Activated CD4-positive, alpha-beta T cell treated with anti-CD3 and anti-CD28 coated beads, Interleukin-2, amount 50 U/mL, for 16 hours (primary cell): ENCODE measurements around the gene GLIS2.

Source experiments
- DNase-seq: peaks from one replicate; pipeline ENCODE4 v3.0.0-alpha.2; 2020

The GLIS2 gene

DNA sequence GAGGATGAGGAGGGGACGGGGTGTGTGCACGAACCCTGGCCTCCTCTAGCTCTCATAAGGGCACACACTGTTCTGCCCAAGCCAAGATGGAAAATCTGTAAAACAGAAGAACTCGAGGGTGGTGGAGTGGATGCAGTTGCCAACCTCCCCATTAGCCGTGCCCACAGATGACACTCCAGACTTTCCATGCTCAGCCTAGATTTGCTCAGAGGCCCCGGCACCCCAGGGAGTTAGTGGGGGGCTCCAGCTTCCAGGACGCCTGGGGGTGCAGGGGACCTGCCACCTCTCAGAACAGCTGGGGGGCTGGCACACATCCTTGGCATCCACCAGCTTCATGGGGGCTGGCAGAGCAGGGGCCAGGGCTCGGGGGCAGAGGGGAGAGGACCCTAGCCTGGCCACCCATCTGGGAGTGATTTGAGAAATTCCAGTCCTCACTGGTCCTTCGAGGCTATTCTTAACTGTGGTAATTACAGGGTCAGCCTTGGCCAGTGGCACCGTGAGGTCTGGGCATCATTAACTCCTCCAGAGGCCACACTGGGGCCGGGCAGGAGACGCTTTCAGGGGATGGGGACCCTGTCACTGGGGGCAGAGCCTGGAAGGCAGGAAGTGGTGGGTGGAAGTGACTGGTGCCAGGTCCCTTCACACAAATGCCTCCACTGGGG, 70.1 kb downstream of the GLIS2 start:
- no peak for DNase-seq

DNA sequence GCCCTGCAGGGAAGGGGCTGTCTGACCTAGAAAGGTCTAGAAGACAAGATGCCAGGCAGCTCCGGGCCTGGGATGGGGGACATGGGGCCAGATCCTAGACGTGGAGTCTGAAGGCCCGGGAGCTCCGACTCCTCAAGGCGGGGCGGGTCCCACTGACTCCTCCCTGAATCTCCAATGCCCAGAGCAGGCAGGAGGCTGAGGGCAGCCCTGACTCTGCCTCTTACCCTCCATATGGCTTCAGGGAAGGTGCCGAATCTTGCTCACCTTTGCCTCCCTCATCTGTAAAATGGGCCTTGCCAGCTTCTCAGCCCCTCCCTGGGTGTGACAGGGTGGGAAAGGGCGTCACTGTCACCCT, 70.6 kb downstream of the GLIS2 start:
- no peak for DNase-seq

DNA sequence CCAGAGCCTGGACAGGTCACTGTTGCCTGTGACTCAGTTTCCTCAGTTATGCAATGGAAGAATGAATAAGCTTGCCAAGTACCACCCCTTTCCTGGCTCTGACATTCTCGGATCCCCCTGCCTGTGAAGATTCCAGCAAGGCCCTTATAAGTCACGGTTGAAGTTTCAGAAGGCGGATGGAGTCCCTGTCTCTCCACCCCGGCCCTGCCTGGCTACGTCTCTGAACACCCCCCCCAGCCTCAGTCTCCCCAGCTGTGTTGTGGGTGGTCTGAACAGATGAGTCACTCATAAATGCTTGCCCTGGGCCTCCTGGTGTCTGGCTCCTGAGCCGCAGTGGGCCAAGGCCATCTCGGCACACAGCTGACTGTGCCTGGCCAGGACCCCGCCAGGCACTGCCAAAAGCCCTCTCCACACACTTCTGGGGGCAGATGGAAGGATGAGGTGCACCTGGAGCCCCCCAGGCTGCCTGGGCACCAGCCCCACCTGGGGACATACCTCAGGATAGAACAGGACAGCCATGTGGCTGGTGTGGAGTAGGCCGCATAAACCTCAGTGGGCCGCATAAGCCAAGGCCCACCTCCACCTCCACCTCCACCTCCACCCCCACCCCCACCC, 71.2 kb downstream of the GLIS2 start:
- DNase-seq, result no peak

DNA sequence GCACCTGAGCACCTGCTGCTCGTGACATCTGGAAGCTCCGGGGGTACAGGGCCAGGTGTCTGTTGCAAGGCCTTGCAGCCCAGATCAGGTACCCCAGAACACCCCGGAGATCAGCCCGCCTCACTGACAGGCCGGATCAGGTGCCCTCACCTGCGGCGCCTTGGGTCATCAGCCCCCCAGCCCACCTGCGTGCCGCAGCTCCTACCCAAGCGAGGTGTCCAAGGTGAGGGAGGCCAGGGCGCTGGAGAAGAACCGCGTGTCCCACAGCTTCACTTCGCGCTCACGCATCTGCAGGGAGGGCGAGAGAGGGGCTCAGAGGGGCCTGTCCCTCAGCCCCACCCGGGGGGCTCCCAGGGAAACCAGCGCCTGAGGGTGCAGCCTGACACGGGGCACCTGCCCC, 71.9 kb downstream of the GLIS2 start:
- no peak for DNase-seq

DNA sequence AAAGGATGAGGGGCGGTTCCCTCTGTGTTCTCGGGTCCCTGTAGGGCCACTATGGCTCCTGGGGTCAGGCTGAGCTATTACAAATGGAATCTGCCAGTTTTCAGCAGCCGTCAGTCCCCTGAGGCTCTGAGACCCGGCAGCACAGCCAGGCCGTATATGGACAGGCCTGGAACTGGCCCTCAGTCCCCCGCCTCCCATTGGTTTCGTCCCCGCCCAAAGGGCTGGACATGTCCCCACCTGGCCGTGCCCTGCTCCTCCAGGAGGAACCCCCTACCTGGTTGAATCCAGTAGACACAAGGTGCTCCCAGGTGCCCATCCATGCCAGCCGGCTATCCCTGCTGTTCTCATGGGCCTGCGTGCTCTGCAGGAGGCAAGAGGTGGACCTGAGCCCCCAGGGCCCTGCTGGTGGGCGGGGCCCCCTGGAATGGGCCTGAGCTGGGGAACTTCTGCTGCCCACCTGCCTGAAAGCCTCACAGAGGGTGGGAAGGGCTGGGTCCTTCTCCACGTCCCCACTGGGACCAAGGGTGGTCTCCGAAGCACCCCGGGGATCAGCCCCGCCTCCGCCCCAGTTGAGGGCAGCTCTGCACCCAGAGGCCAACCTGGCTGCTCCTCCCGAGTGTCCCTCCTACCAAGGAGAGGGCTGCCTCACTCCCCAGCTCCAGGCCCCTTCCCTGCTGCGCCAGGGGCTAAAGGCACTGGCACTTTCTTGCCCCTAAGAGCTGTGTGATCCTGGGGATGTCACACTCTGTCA, 72.6 kb downstream of the GLIS2 start:
- DNase-seq, result no peak
